PC-3 (cell line): ENCODE measurements around the gene MESP2. TPM values are rescaled to one million over a fixed set of nuclear protein-coding genes. Genes with fewer than 3 reads are reported as not detected.

Experiments
- ATAC-seq: fragments of 200-7000 bp; cut with Tn5 transposase; 2 replicates; pipeline ENCODE4 v1.9.1; 2020; ENCODE audit warnings: mild to moderate bottlenecking, moderate library complexity
- BruUV-seq: library from RNA; stranded (reverse); fragments of 400-500 nt; replicated peaks from 2 replicates; lab custom pipeline; 2021; lab: Mats Ljungman, UMichigan
- CTCF ChIA-PET: fragments of 300-600 bp; sonication (Branson Sonifier 250); formaldehyde crosslinking; loops from one replicate; lab custom pipeline; 2022; ENCODE audit warnings: antibody characterized with exemption; lab: Charles Lee
- POLR2A ChIA-PET: fragments of 300-600 bp; sonication (Branson Sonifier 250); formaldehyde crosslinking; loops from one replicate; lab custom pipeline; 2022; ENCODE audit warnings: antibody characterized with exemption; ENCODE audit not compliant: unreplicated experiment; lab: Charles Lee
- DNase-seq: peaks from one replicate; pipeline ENCODE4 v3.0.0-alpha.2; 2015
- H2AFZ ChIP-seq: fragments of 300-600 bp; sonication (generic); 2 replicates; pipeline ENCODE4 v1.6.0; 2016; ENCODE audit warnings: antibody characterized with exemption, low read length
- H3F3A ChIP-seq: fragments of 300-600 bp; sonication (generic); one replicate; pipeline ENCODE4 v1.6.0; 2017; ENCODE audit warnings: antibody characterized with exemption, low read length, control low read depth, mild to moderate bottlenecking; ENCODE audit not compliant: unreplicated experiment
- H3K27ac ChIP-seq: fragments of 300-600 bp; sonication (generic); 2 replicates; pipeline ENCODE4 v1.5.1; 2016; ENCODE audit warnings: mild to moderate bottlenecking, low read length
- H3K27me3 ChIP-seq: fragments of 300-600 bp; sonication (generic); 2 replicates; pipeline ENCODE4 v1.6.1; 2016; ENCODE audit warnings: low read length, mixed read lengths
- H3K36me3 ChIP-seq: fragments of 300-600 bp; sonication (generic); 2 replicates; pipeline ENCODE4 v1.6.1; 2016; ENCODE audit warnings: low read depth, mixed run types, low read length, mixed read lengths
- H3K4me1 ChIP-seq: fragments of 300-600 bp; sonication (generic); 2 replicates; pipeline ENCODE4 v1.5.1; 2016; ENCODE audit warnings: low read length; ENCODE audit not compliant: insufficient read depth
- H3K4me2 ChIP-seq: fragments of 300-600 bp; sonication (generic); 2 replicates; pipeline ENCODE4 v1.6.0; 2016; ENCODE audit warnings: low read length
- H3K4me3 ChIP-seq: fragments of 300-600 bp; sonication (generic); 2 replicates; pipeline ENCODE4 v1.5.1; 2016; ENCODE audit warnings: mild to moderate bottlenecking, low read length, mixed read lengths
- H3K79me2 ChIP-seq: fragments of 300-600 bp; sonication (generic); 2 replicates; pipeline ENCODE4 v1.6.1; 2017; ENCODE audit warnings: low read length, mixed read lengths
- H3K9ac ChIP-seq: fragments of 300-600 bp; sonication (generic); 2 replicates; pipeline ENCODE4 v1.6.0; 2016; ENCODE audit warnings: mild to moderate bottlenecking, low read length
- H3K9me2 ChIP-seq: fragments of 300-600 bp; sonication (generic); replicated peaks from 2 replicates; pipeline ENCODE4 v1.6.1; 2016; ENCODE audit warnings: mixed run types, low read length, mixed read lengths
- H3K9me3 ChIP-seq: fragments of 300-600 bp; sonication (generic); 2 replicates; pipeline ENCODE4 v1.6.1; 2016; ENCODE audit warnings: low read length, mixed read lengths
- H4K20me1 ChIP-seq: fragments of 300-600 bp; sonication (generic); 2 replicates; pipeline ENCODE4 v1.6.1; 2016; ENCODE audit warnings: low read length, mixed read lengths
- CTCF ChIP-seq: fragments of 300-600 bp; sonication (generic); conservative IDR thresholded peaks from 2 replicates; pipeline ENCODE4 v1.5.1; 2017; ENCODE audit warnings: antibody characterized with exemption, low read depth, mild to moderate bottlenecking, low read length
- EZH2 ChIP-seq: fragments of 300-600 bp; sonication (generic); IDR thresholded peaks from one replicate; pipeline ENCODE4 v1.6.1; 2017; ENCODE audit warnings: antibody characterized with exemption, mild to moderate bottlenecking, low read length; ENCODE audit not compliant: unreplicated experiment
- EZH2phosphoT487 ChIP-seq: fragments of 300-600 bp; sonication (generic); IDR thresholded peaks from 2 replicates; pipeline ENCODE4 v1.6.1; 2018; ENCODE audit warnings: mild to moderate bottlenecking, antibody characterized with exemption, low read length, borderline replicate concordance
- intact Hi-C: fragments of 100-400 bp; cut with micrococcal nuclease; formaldehyde crosslinking; loops from 2 replicates; pipeline ENCODE4 v1.9.0; 2023
- total RNA-seq: library from RNA; depleted of rRNA; stranded (reverse); fragments of >200 nt; gene quantifications from 2 replicates; pipeline ENCODE4 v1.2.3, GENCODE V29; 2014; rRNA removed

Gene MESP2
- total RNA-seq, 1 experiment from 2014 or later = 1.1 TPM

- no TSS peak for BruUV-seq
- ChIA-PET POLR2A (no interaction called here), CTCF (no interaction called here)
- no peak overlapping the region for H2AFZ ChIP-seq
- H3K27me3 ChIP-seq = no peaks in the 10 kb centered on the region
- intact Hi-C loops = no loop called here
- TF ChIP-seq CTCF (no peak), EZH2 (no peak), EZH2phosphoT487 (no peak)
- H3K36me3 ChIP-seq = peaks cover 2% of the 10 kb centered on the region; the same call in 1 of the 2 replicates
- H3F3A ChIP-seq = no peaks in the 10 kb centered on the region
- H3K9me2 ChIP-seq = no peaks in the 10 kb centered on the region
- no peaks in the 10 kb centered on the region for H4K20me1 ChIP-seq
- DNase-seq = no peak
- H3K9me3 ChIP-seq = no peaks in the 10 kb centered on the region
- H3K4me2 ChIP-seq = no peak overlapping the region
- ATAC-seq = no peak
- H3K4me3 ChIP-seq = no peak overlapping the region
- H3K4me1 ChIP-seq = peaks cover 62% of the 10 kb centered on the region
- H3K79me2 ChIP-seq = 0 out of 2 replicates have a peak, but pooled peaks cover 8% of the 10 kb centered on the region
- peak overlapping the region; percentile 67 for H3K27ac ChIP-seq
- no peak overlapping the region for H3K9ac ChIP-seq
These were observed 51.7 kb downstream of the MESP2 start for GRCh38 chr15:89827829-89828228.

Other genes starting within 250 kb of the MESP2 start
- 14.3 and 18.4 TPM in 2 replicates for gene TICRR, start 200.9 kb upstream of the MESP2 start, total RNA-seq
- gene KIF7, start 120.9 kb upstream of the MESP2 start, total RNA-seq = 18.8 and 27.2 TPM in 2 replicates
- 1.0 and 1.3 TPM in 2 replicates for gene PLIN1, start 97.0 kb upstream of the MESP2 start, total RNA-seq
- 7.8 and 9.7 TPM in 2 replicates for gene PEX11A, start 85.6 kb upstream of the MESP2 start, total RNA-seq
- 0.22 TPM in 1 of 2 replicates, not detected in the other for gene WDR93, start 85.5 kb upstream of the MESP2 start, total RNA-seq
- 32.9 and 49.4 TPM in 2 replicates for gene MESP1, start 25.1 kb upstream of the MESP2 start, total RNA-seq
- 113 and 133 TPM in 2 replicates for gene ANPEP, start 38.5 kb downstream of the MESP2 start, total RNA-seq
- gene AP3S2, start 117.7 kb downstream of the MESP2 start, total RNA-seq = 18.8 and 19.4 TPM in 2 replicates
- 4.5 and 8.0 TPM in 2 replicates for gene ARPIN, start 136.6 kb downstream of the MESP2 start, total RNA-seq
- gene ZNF710, start 225.0 kb downstream of the MESP2 start, total RNA-seq = 12.9 and 21.2 TPM in 2 replicates